ENCODE results near the gene KDM6A. TPM values are rescaled to one million over a fixed set of nuclear protein-coding genes. Genes with fewer than 3 reads are reported as not detected.
"Not testable (repeated sequence)": the region's sequence is repeated elsewhere in the genome, so short reads cannot be mapped to it uniquely, and the experiment has no call there.

KDM6A gene
- total RNA-seq, 1 experiment from 2014 or later = 40.9 TPM

DNA sequence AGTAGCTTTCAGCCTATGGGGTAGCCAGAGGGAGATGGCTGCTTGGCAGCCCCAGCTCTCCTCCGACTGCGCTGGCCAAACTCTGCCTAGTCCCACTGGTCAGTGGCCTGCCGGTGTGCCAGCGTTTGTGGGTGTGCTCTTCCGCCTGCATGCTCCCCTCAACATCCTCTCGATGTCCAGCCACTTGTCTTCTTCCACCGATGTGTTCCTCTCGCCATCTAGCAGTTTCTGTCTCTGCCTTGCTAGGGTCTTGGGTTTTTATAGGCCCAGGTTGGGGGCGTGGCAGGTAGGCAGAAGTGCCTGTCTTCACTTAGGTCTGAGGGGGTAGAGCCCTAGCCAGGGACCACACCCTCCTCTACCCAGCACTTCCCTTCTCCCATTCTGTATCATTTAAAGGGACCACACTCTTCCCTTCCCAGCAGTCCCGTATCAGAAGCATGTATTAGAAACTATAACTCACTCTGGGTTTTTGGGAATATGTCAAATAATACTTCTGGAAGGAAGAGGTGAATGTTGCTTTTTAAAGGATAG is 124.4 kb downstream of the KDM6A start:
- DNase-seq (ENCODE audit: low spot score) = no peak
- intact Hi-C loops (cut with micrococcal nuclease; ENCODE audit: unreplicated experiment) = no loop called here
- Histone ChIP-seq H3K27me3 (replicated peaks; ENCODE audit: insufficient read depth, low read depth, low read length, poor library complexity) (no peaks in the 10 kb centered on the region), H3K4me1 (ENCODE audit: insufficient read depth, low read length, poor library complexity, severe bottlenecking) (no peaks in the 10 kb centered on the region), H3K36me3 (ENCODE audit: insufficient read depth, low read length, poor library complexity, severe bottlenecking) (no peaks in the 10 kb centered on the region), H3K9me3 (ENCODE audit: low read depth, low read length, poor library complexity, severe bottlenecking) (no peaks in the 10 kb centered on the region), H3K4me3 (ENCODE audit: low read depth, low read length, poor library complexity, severe bottlenecking) (no peak overlapping the region), H3K27ac (ENCODE audit: low read depth, low read length, poor library complexity, severe bottlenecking) (no peak overlapping the region)
- no TSS peak for BruUV-seq (replicated peaks)
- TF ChIP-seq EZH2 (IDR thresholded peaks at IDR 0.05; ENCODE audit: borderline replicate concordance, low read depth, low read length, poor library complexity, severe bottlenecking) = no peak
- TF ChIP-seq, protein P1, sequence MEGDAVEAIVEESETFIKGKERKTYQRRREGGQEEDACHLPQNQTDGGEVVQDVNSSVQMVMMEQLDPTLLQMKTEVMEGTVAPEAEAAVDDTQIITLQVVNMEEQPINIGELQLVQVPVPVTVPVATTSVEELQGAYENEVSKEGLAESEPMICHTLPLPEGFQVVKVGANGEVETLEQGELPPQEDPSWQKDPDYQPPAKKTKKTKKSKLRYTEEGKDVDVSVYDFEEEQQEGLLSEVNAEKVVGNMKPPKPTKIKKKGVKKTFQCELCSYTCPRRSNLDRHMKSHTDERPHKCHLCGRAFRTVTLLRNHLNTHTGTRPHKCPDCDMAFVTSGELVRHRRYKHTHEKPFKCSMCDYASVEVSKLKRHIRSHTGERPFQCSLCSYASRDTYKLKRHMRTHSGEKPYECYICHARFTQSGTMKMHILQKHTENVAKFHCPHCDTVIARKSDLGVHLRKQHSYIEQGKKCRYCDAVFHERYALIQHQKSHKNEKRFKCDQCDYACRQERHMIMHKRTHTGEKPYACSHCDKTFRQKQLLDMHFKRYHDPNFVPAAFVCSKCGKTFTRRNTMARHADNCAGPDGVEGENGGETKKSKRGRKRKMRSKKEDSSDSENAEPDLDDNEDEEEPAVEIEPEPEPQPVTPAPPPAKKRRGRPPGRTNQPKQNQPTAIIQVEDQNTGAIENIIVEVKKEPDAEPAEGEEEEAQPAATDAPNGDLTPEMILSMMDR (conservative IDR thresholded peaks at IDR 0.05; ENCODE audit: low read depth, low read length) = no peak
- POLR2A ChIA-PET (ENCODE audit: low non-redundant PET) = no interaction called here
- CTCF ChIA-PET = no interaction called here

DNA sequence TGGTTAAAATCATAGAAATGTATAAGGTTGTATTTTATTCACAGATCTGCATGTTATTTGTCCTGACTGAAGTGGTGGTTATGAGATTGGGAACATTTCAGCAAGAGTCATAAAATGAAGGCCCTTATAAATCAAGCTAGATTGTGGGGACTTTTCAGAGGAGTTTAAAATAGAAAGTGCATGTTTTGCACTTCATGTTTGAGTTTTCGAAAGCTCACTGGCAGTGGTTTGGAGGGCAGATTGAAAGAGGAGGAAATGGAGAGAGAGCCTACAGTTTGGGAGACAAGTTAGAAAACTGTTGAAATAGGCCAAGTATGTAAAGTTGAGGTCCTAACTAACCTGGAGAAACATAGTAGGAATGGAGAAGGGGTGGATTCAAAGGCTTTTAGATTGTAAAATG is 124.9 kb downstream of the KDM6A start:
- intact Hi-C loops (cut with micrococcal nuclease; ENCODE audit: unreplicated experiment) = no loop called here
- TF ChIP-seq EZH2 (IDR thresholded peaks at IDR 0.05; ENCODE audit: borderline replicate concordance, low read depth, low read length, poor library complexity, severe bottlenecking) = no peak
- TF ChIP-seq, protein P1 (conservative IDR thresholded peaks at IDR 0.05; ENCODE audit: low read depth, low read length) = no peak
- BruUV-seq (replicated peaks) = no TSS peak

DNA sequence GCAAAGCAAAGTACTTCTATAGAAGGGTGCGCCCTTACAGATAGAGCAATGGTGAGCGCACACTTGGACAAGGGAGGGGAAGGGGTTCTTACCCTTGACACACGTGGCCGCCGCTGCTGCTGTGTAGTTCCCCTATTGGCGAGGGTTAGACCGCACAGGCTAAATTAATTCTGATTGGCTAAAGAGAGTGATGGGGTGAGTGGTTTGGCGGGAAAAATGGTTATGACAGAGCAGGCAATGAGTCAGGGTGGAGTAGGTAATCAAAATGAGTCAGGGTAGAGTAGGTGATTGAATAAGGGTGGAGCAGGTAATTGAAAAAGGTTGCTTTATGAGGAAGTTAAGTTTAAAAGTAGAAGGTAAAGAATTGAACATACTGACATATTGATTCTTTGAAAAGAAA is 126.2 kb downstream of the KDM6A start:
- DNase-seq (ENCODE audit: low spot score); H3K27me3 ChIP-seq (replicated peaks; ENCODE audit: insufficient read depth, low read depth, low read length, poor library complexity); POLR2A ChIA-PET (ENCODE audit: low non-redundant PET); H3K4me3 ChIP-seq (ENCODE audit: low read depth, low read length, poor library complexity, severe bottlenecking); BruUV-seq (replicated peaks); H3K36me3 ChIP-seq (ENCODE audit: insufficient read depth, low read length, poor library complexity, severe bottlenecking); H3K4me1 ChIP-seq (ENCODE audit: insufficient read depth, low read length, poor library complexity, severe bottlenecking); H3K9me3 ChIP-seq (ENCODE audit: low read depth, low read length, poor library complexity, severe bottlenecking); intact Hi-C loops (cut with micrococcal nuclease; ENCODE audit: unreplicated experiment); H3K27ac ChIP-seq (ENCODE audit: low read depth, low read length, poor library complexity, severe bottlenecking); CTCF ChIA-PET: not testable (repeated sequence)

More for the DNA sequence above, 124.9 kb downstream of the KDM6A start:
- CTCF ChIA-PET = no interaction called here
- Histone ChIP-seq H3K27me3 (replicated peaks; ENCODE audit: insufficient read depth, low read depth, low read length, poor library complexity) (no peaks in the 10 kb centered on the region), H3K9me3 (ENCODE audit: low read depth, low read length, poor library complexity, severe bottlenecking) (no peaks in the 10 kb centered on the region), H3K36me3 (ENCODE audit: insufficient read depth, low read length, poor library complexity, severe bottlenecking) (no peaks in the 10 kb centered on the region), H3K27ac (ENCODE audit: low read depth, low read length, poor library complexity, severe bottlenecking) (no peak overlapping the region), H3K4me1 (ENCODE audit: insufficient read depth, low read length, poor library complexity, severe bottlenecking) (no peaks in the 10 kb centered on the region), H3K4me3 (ENCODE audit: low read depth, low read length, poor library complexity, severe bottlenecking) (no peak overlapping the region)
- POLR2A ChIA-PET (ENCODE audit: low non-redundant PET) = no interaction called here
- no peak for DNase-seq (ENCODE audit: low spot score)

DNA sequence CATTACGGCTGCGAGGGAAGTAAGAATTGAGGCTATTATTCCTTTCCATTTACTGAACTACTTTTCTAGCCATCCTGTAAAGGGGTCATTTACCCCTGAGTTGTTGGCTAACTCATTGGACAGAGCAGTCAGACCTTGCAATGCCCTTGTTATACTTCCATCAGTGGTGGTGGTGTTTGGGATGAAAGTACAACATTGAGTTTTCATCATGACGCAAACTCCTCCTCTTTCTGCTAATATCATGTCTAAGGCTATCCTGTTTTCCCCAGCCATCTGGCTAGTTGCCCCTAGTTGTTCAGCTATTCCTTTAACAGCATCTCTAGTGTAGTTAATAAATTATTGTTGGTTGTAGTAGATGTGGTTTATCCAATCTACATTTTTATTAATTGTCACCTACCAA is 126.9 kb downstream of the KDM6A start:
- H3K27me3 ChIP-seq (replicated peaks; ENCODE audit: insufficient read depth, low read depth, low read length, poor library complexity); H3K9me3 ChIP-seq (ENCODE audit: low read depth, low read length, poor library complexity, severe bottlenecking); POLR2A ChIA-PET (ENCODE audit: low non-redundant PET); CTCF ChIA-PET; BruUV-seq (replicated peaks); DNase-seq (ENCODE audit: low spot score); H3K4me1 ChIP-seq (ENCODE audit: insufficient read depth, low read length, poor library complexity, severe bottlenecking); H3K36me3 ChIP-seq (ENCODE audit: insufficient read depth, low read length, poor library complexity, severe bottlenecking); intact Hi-C loops (cut with micrococcal nuclease; ENCODE audit: unreplicated experiment); H3K27ac ChIP-seq (ENCODE audit: low read depth, low read length, poor library complexity, severe bottlenecking); H3K4me3 ChIP-seq (ENCODE audit: low read depth, low read length, poor library complexity, severe bottlenecking): not testable (repeated sequence)

Measured in A673 (cell line).